Aorta (tissue), 5 donors: ENCODE measurements around the gene C6orf62. TPM values are rescaled to one million over a fixed set of nuclear protein-coding genes. Genes with fewer than 3 reads are reported as not detected.
"Not testable (repeated sequence)": the region's sequence is repeated elsewhere in the genome, so short reads cannot be mapped to it uniquely, and the experiment has no call there.

Experiments
- ATAC-seq: fragments of 200-7000 bp; cut with Tn5 transposase; one replicate; pipeline ENCODE4 v1.9.1; 2022; ENCODE audit warnings: moderate library complexity; ENCODE audit not compliant: low FRiP score
- DNase-seq, 2 donors: peaks; one replicate each; pipeline ENCODE4 v3.0.0-alpha.2; 2020
- H3K27ac ChIP-seq, 2 donors: one replicate each; pipeline ENCODE4 v1.5.1; 2013; ENCODE audit warnings: low read length in 2 of 2, mild to moderate bottlenecking in 2 of 2, moderate library complexity in 2 of 2, control low read depth in 1 of 2, inconsistent platforms in 1 of 2, low read depth in 1 of 2
- H3K27me3 ChIP-seq, 2 donors: one replicate each; pipeline ENCODE4 v1.6.1; 2013; ENCODE audit warnings: control low read depth in 1 of 2, low read length in 1 of 2, mild to moderate bottlenecking in 1 of 2, moderate library complexity in 1 of 2; ENCODE audit not compliant: insufficient read depth in 2 of 2, control insufficient read depth in 1 of 2
- H3K36me3 ChIP-seq, 2 donors: one replicate each; pipeline ENCODE4 v1.6.1; 2013; ENCODE audit warnings: control low read depth in 1 of 2, low read length in 1 of 2, mild to moderate bottlenecking in 1 of 2; ENCODE audit not compliant: insufficient read depth in 2 of 2, control insufficient read depth in 1 of 2
- H3K4me1 ChIP-seq, 2 donors: one replicate each; pipeline ENCODE4 v1.6.1; 2013; ENCODE audit warnings: low read length in 2 of 2, control low read depth in 1 of 2, mild to moderate bottlenecking in 1 of 2, moderate library complexity in 1 of 2; ENCODE audit not compliant: insufficient read depth in 2 of 2, control insufficient read depth in 1 of 2
- H3K4me3 ChIP-seq, 2 donors: one replicate each; pipeline ENCODE4 v1.5.1; 2013; ENCODE audit warnings: low read length in 2 of 2, control low read depth in 1 of 2, mild to moderate bottlenecking in 1 of 2
- H3K9me3 ChIP-seq: one replicate; pipeline ENCODE4 v1.6.1; 2013; ENCODE audit warnings: mild to moderate bottlenecking, low read length; ENCODE audit not compliant: control insufficient read depth
- WGBS, 2 donors: extraction: QIAGEN DNeasy Blood & Tissue Kit; methylation state at CpG; one replicate each; pipeline ENCODE4 v1.1.7; 2013; 5-methylcytosine and 5-hydroxymethylcytosine counted together
- intact Hi-C, 2 donors: fragments of 100-400 bp; cut with DNase I; formaldehyde crosslinking; loops; one replicate each; pipeline versions ENCODE4 v1.14.2 to v1.15.0; 2022
- polyA plus RNA-seq, 2 donors: library from polyadenylated mRNA; stranded (reverse); fragments of 200-250 nt; gene quantifications; one replicate each; pipeline ENCODE4 v1.2.3, GENCODE V29; 2013
- total RNA-seq, 2 donors: library from RNA; stranded (reverse); fragmentation: NEBNext Ultra II Directional; extraction: Animal tissue kit (Norgen Biotek cat#: 25700); gene quantifications; one replicate each; pipeline ENCODE4 v1.2.1, GENCODE V29; 2021
- donor health status: healthy with polysubstance abuse.
- donor health status: Bipolar disorder and iron deficiency.
- donor health status: DM: no; HTN: no; CAD: no.
- donor health status: DM: no; HTN: no; CAD: no.
- donor health status: DM: yes; HTN: yes; CAD: no.

The C6orf62 gene
- total and polyA plus RNA-seq, 4 donors: 35.1 to 88.5 (median 57.2) TPM

DNA sequence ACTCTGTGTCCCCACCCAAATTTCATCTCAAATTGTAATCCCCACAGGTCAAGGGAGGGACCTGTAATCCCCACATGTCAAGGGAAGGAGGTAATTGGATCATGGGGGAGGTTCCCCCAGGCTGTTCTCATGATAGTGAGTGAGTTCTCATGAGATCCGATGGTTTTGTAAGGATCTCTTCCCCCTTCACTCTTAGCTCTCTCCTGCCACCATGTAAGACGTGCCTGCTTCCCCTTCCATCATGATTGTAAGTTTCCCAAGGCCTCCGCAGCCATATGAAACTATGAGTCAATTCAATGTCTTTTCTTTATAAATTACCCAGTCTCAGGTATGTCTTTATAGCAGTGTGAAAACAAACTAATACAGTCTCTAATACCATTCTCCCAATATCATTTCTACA is 31.9 kb upstream of the C6orf62 start:
- H3K27ac ChIP-seq, H3K9me3 ChIP-seq, H3K4me1 ChIP-seq, ATAC-seq, intact Hi-C loops, H3K4me3 ChIP-seq, DNase-seq, H3K36me3 ChIP-seq, H3K27me3 ChIP-seq: not testable (repeated sequence)
- WGBS, 2 donors: 90 to 96% methylated on average over 3 of the region's 3 CpGs

DNA sequence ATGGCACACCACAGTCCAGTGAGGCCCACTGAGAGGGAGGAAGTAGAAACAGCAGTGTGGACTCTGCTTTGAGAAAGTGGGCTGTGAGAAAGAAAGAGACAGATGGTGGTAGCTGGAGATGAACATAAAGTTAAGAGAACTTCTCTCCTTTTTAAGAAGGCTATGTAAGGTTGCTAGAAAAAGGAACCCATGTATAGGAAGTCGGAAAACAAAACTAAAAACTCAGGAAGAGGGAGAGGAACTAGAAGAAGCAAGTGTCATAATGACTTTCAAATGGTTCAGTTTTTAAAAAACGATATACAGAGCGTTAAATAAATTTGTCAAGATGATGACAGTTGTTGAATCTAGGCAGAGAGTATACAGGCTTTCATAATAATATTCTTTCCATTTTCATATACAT is 30.3 kb upstream of the C6orf62 start:
- H3K36me3 ChIP-seq: no peaks in the 10 kb centered on the region
- H3K9me3 ChIP-seq: no peaks in the 10 kb centered on the region
- WGBS, 2 donors: 77 to 80% methylated on average over 3 of the region's 3 CpGs
- ATAC-seq (no peak), DNase-seq (no peak)
- H3K4me1 ChIP-seq: no peaks in the 10 kb centered on the region
- no peaks in the 10 kb centered on the region for H3K27me3 ChIP-seq
- no peak overlapping the region for H3K4me3 ChIP-seq
- intact Hi-C loops: no loop called here
- no peak overlapping the region for H3K27ac ChIP-seq

DNA sequence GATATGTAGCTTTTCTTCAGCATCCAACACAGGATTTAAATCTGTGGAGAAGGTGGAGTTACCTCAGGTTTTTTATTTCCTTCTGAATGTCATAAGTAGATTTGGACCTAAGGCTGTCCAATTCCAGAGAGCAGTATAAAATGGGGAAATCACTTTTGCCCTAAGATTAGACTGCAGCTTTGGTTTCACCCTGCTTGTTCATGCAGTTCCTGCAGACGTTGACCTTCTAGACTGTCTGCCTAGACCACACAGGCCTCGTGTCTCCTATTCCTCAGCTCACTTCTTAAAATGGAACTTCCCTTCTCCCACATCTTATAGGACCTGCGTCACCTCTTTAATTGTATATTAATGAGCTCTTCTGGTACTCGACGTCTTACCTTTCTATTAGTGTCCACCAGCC is 26.0 kb upstream of the C6orf62 start:
- ATAC-seq (no peak), DNase-seq (no peak)
- no peak overlapping the region for H3K27ac ChIP-seq
- H3K27me3 ChIP-seq: no peaks in the 10 kb centered on the region
- no peaks in the 10 kb centered on the region for H3K9me3 ChIP-seq
- 83 to 85% methylated on average over 5 of the region's 5 CpGs for WGBS, 2 donors
- no peaks in the 10 kb centered on the region for H3K4me1 ChIP-seq
- H3K4me3 ChIP-seq: no peak overlapping the region
- intact Hi-C loops: no loop called here
- H3K36me3 ChIP-seq: no peaks in the 10 kb centered on the region

DNA sequence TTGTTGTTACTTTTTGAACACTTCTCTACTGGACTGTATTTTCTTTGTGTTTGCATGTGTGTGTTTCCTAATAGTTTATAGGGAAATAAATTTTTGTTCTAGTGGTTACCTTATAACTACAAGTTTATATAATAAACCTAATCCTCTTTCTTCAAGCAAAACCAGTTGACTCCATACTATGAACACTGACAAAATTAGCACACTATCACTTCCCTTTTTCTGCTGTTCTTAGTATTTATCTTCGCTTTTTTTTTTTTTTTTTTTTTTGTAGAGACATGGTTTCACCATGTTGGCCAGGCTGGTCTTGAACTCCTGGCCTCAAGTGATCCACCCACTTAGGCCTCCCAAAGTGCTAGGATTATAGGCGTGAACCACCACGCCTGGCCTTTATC is 25.0 kb upstream of the C6orf62 start:
- H3K27me3 ChIP-seq: no peaks in the 10 kb centered on the region
- no peak overlapping the region for H3K4me3 ChIP-seq
- ATAC-seq: no peak
- WGBS, 2 donors: 87 to 91% methylated on average over 3 of the region's 3 CpGs
- no peak for DNase-seq
- no peaks in the 10 kb centered on the region for H3K4me1 ChIP-seq
- intact Hi-C loops: no loop called here
- H3K27ac ChIP-seq: no peak overlapping the region
- no peaks in the 10 kb centered on the region for H3K36me3 ChIP-seq
- H3K9me3 ChIP-seq: no peaks in the 10 kb centered on the region

DNA sequence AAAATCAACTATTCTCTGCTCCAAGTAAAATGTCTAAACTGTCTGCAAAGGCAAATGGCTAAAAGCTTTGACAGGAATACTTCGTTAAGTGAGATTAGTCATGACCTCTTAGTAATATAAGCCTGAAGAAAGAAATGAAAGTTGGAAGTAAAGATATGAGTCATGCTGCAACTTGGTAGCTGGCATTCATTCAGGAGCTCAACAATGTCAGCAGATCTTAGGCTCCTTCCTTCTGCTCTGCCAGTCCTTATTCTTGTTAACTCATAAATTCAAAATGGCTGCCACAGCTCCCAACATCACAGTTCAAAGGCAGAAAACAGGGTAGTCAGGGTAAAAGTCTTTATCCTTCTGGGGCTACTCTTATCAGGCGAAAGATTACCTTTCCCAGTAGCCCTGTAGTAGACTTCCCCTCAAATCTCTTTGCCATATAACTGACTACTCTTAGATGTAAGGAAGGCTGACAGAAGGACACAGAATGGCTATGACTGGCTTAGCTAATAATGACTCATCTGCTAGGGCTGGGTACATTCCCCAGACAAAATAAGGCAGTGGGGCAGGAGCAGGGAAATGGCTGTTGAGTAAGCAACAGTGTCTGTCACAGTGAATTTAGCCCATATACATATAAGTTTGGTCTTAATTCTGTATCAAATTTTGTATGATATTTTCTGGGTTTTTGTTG is 24.4 kb upstream of the C6orf62 start:
- no peaks in the 10 kb centered on the region for H3K36me3 ChIP-seq
- DNase-seq: no peak
- H3K9me3 ChIP-seq: no peaks in the 10 kb centered on the region
- WGBS, 2 donors: 50 to 54% methylated on average over 2 of the region's 2 CpGs
- peak overlapping the region in 1 of 2 donors; percentile 51 for H3K27ac ChIP-seq
- H3K27me3 ChIP-seq: no peaks in the 10 kb centered on the region
- H3K4me3 ChIP-seq: no peak overlapping the region
- intact Hi-C loops: no loop called here
- H3K4me1 ChIP-seq: no peaks in the 10 kb centered on the region
- ATAC-seq: no peak

DNA sequence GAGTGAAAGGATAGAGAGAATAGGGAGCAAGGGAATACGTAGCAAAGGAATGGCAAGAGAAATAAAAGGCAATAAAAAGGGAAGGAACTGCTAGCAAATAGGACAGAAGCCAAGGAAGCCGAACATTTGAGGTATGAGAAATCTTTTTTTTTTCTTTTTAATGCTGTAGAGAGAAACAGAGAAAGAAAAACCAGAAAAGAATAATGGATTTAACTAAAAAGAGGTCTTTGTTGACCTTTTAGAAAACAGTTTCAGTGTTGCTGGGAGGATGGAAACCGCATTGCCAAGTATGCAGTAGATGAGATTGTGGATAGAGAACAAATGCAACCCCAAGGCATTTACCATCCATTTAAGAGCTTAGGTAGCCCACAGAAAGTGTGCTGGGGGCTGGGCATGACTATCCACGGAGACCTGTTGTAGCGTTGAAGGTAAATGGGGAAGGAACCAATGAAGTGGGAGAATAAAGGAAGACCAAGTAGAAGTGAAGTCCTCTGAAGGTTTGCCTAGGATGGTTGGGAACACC is 23.3 kb upstream of the C6orf62 start:
- H3K9me3 ChIP-seq: no peaks in the 10 kb centered on the region
- H3K36me3 ChIP-seq: no peaks in the 10 kb centered on the region
- intact Hi-C loops: no loop called here
- ATAC-seq (no peak), DNase-seq (no peak)
- no peak overlapping the region for H3K4me3 ChIP-seq
- no peaks in the 10 kb centered on the region for H3K27me3 ChIP-seq
- H3K4me1 ChIP-seq: no peaks in the 10 kb centered on the region
- 81 to 82% methylated on average over 5 of the region's 5 CpGs for WGBS, 2 donors
- H3K27ac ChIP-seq: no peak overlapping the region

DNA sequence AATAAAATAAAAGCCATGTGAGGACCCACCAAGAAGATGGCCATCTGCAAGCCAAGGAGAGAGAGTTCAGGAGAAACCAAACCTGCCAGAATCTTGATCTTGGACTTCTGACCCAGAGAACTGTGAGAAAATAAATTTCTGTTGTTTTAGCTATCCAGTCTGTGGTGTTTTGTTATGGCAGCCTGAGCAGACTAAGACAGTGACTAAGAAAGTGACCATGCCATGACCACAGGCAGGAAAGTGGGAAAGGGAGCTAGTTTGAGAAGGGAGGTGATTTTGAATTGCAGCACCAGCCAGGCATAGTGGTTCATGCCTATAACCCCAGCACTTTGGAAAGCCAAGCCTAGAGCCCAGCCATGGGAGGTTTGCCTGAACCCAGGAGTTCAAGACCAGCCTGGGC is 21.9 kb upstream of the C6orf62 start:
- Histone ChIP-seq H3K4me3 (no peak overlapping the region), H3K9me3 (no peaks in the 10 kb centered on the region), H3K36me3 (no peaks in the 10 kb centered on the region), H3K4me1 (no peaks in the 10 kb centered on the region), H3K27me3 (no peaks in the 10 kb centered on the region), H3K27ac (no peak overlapping the region)
- ATAC-seq (no peak), DNase-seq (no peak)
- intact Hi-C loops: no loop called here

DNA sequence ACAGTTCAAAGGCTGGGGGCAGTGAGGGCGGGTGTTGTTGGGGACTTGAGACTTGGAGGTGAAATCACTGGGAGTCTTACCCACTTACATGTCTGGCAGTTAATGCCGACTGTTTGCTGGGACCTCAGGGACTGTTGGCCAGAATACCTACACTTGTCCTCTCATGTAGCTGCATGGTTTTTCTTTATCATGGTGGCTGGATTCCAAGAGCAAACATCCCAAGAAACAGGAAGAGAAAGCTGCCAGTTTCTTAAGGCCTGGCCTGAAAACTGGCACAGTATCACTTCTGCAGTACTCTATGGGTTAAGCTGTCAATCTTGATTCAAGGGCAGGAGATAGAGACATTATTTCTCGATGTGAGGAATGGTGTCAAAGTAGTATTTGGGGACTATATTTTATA is 19.8 kb upstream of the C6orf62 start:
- 23 to 25% methylated on average over 3 of the region's 3 CpGs for WGBS, 2 donors
- no peak overlapping the region for H3K27ac ChIP-seq
- no peaks in the 10 kb centered on the region for H3K4me1 ChIP-seq
- intact Hi-C loops: no loop called here
- no peaks in the 10 kb centered on the region for H3K9me3 ChIP-seq
- DNase-seq (no peak), ATAC-seq (no peak)
- H3K27me3 ChIP-seq: no peaks in the 10 kb centered on the region
- no peak overlapping the region for H3K4me3 ChIP-seq
- H3K36me3 ChIP-seq: no peaks in the 10 kb centered on the region

DNA sequence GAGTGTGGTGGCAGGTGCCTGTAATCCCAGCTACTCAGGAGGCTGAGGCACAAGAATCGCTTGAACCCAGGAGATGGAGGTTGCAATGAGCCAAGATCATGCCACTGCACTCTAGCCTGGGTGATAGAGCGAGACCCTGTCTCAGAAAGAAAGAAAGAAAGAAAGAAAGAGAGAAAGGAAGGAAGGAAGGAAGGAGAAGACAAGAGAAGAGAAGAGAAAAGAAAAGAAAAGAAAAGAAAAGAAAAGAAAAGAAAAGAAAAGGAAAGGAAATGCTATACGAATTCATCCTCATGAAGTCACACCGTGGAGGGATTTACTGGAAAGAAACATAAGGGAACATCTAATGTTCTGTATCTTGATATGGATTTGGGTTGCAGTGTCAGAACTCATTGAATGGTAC is 15.8 kb upstream of the C6orf62 start:
- 93 to 94% methylated on average over 4 of the region's 4 CpGs for WGBS, 2 donors
- intact Hi-C loops, H3K4me3 ChIP-seq, H3K27me3 ChIP-seq, H3K36me3 ChIP-seq, H3K9me3 ChIP-seq, H3K4me1 ChIP-seq, ATAC-seq, H3K27ac ChIP-seq, DNase-seq: not testable (repeated sequence)
